Body of pancreas (tissue), 4 donors: ENCODE results near the gene HARBI1.

ENCODE experiments used
- CTCF ChIP-seq, 7 experiments: fragments of 450-650 bp in 4 of 7; fragments of 200-600 bp in 3 of 7; sonication (generic) in 3 of 7; IDR thresholded peaks; one replicate each; pipeline ENCODE4 v1.5.1; 2016 to 2019; ENCODE audit warnings: antibody characterized with exemption in 7 of 7
- POLR2A ChIP-seq, 3 donors: fragments of 450-650 bp; IDR thresholded peaks; one replicate each; pipeline ENCODE4 v1.6.1; 2016; ENCODE audit warnings: antibody characterized with exemption in 3 of 3, mild to moderate bottlenecking in 2 of 3

GRCh38 chr11:46666516-46666915 is 49.5 kb upstream of the HARBI1 start:
- no peak for TF ChIP-seq CTCF (IDR thresholded peaks at IDR 0.05)
- TF ChIP-seq POLR2A (IDR thresholded peaks at IDR 0.05) = no peak
